ENCODE results near the gene MAB21L4.

The MAB21L4 gene

GRCh38 chr2:240895656-240896388 is at the start of gene MAB21L4:
Gene MAB21L4 (minus strand): TSS chr2:240896156. CDS start chr2:240895997, 159 bp downstream.
- DNase-seq, result no peak

- DNase-seq, result no peak
Observed at GRCh38 chr2:240936106-240936505, 40.1 kb upstream of the MAB21L4 start.

GRCh38 chr2:240935103-240935876 is 39.3 kb upstream of the MAB21L4 start:
- no peak for DNase-seq

- no peak for DNase-seq
Observed at GRCh38 chr2:240934701-240935102, 38.7 kb upstream of the MAB21L4 start.

- no peak for DNase-seq
Observed at GRCh38 chr2:240933966-240934700, 38.2 kb upstream of the MAB21L4 start.

GRCh38 chr2:240933048-240933965 is 37.4 kb upstream of the MAB21L4 start:
- no peak for DNase-seq

GRCh38 chr2:240932724-240933047 is 36.7 kb upstream of the MAB21L4 start:
- DNase-seq, result no peak

GRCh38 chr2:240932001-240932723 is 36.2 kb upstream of the MAB21L4 start:
- no peak for DNase-seq

GRCh38 chr2:240931319-240931949 is 35.5 kb upstream of the MAB21L4 start:
- no peak for DNase-seq

- DNase-seq, result no peak
Observed at GRCh38 chr2:240930631-240931318, 34.8 kb upstream of the MAB21L4 start.

GRCh38 chr2:240930096-240930630 is 34.2 kb upstream of the MAB21L4 start:
- DNase-seq, result no peak

GRCh38 chr2:240929364-240930095 is 33.6 kb upstream of the MAB21L4 start:
- no peak for DNase-seq

- DNase-seq, result no peak
Observed at GRCh38 chr2:240928476-240929363, 32.8 kb upstream of the MAB21L4 start.

- DNase-seq, result no peak
Observed at GRCh38 chr2:240927390-240927781, 31.4 kb upstream of the MAB21L4 start.

- DNase-seq, result peak; percentile 0
Observed at GRCh38 chr2:240926516-240927389, 30.8 kb upstream of the MAB21L4 start.

GRCh38 chr2:240925568-240926515 is 29.9 kb upstream of the MAB21L4 start:
- DNase-seq, result peak; percentile 5
